GM13977 (cell line): ENCODE measurements around the gene TMEM217.
A peak's percentile ranks its signal among the peaks of the same experiment; 100 is the strongest.

Source experiments
- DNase-seq: peaks from one replicate; pipeline ENCODE4 v3.0.0; 2012; ENCODE audit warnings: low spot score
- CTCF ChIP-seq: IDR thresholded peaks from 2 replicates; pipeline ENCODE4 v1.5.1; 2012; ENCODE audit warnings: mild to moderate bottlenecking, control low read depth; ENCODE audit not compliant: insufficient read depth; ENCODE audit errors: extremely low read depth, missing control alignments
- in situ Hi-C: fragments of 300-500 bp; cut with MboI; formaldehyde crosslinking; loops from one replicate; pipeline ENCODE4 v1.12.0; 2022; ENCODE audit warnings: low sequenced_read_pairs, low pct_unique_long_range_greater_than_20kb, mixed read lengths, inconsistent platforms; ENCODE audit not compliant: unreplicated experiment

The TMEM217 gene

GRCh38 chr6:37174515-37175331 lies 83.2 kb downstream of the TMEM217 start:
- in situ Hi-C loops = loop anchor here (5.0 to 10.0 kb wide), 2 partner anchors 120 to 152 kb away; no protein-coding TSS in a partner anchor
- no peak for TF ChIP-seq CTCF
- no peak for DNase-seq

- no peak for DNase-seq
- in situ Hi-C loops = loop anchor here (5.0 to 10.0 kb wide), 2 partner anchors 119 to 152 kb away; no protein-coding TSS in a partner anchor
- no peak for TF ChIP-seq CTCF
Observed at GRCh38 chr6:37174196-37174514, 83.8 kb downstream of the TMEM217 start.

- DNase-seq = no peak
- TF ChIP-seq CTCF = no peak
- in situ Hi-C loops = loop anchor here (5.0 to 10.0 kb wide), 2 partner anchors 119 to 151 kb away; no protein-coding TSS in a partner anchor
Observed at GRCh38 chr6:37173493-37174195, 84.3 kb downstream of the TMEM217 start.

- in situ Hi-C loops = loop anchor here (5.0 to 10.0 kb wide), 2 partner anchors 118 to 151 kb away; no protein-coding TSS in a partner anchor
- DNase-seq = no peak
- no peak for TF ChIP-seq CTCF
Observed at GRCh38 chr6:37172912-37173492, 84.9 kb downstream of the TMEM217 start.

GRCh38 chr6:37171970-37172812 lies 85.8 kb downstream of the TMEM217 start:
- peak; percentile 80 for DNase-seq
- TF ChIP-seq CTCF = peak; percentile 79
- in situ Hi-C loops = loop anchor here (5.0 to 10.0 kb wide), 2 partner anchors 117 to 150 kb away; no protein-coding TSS in a partner anchor
